ENCODE results near the gene LIMS1.

GRCh38 chr2:108490506-108491122 lies 43.7 kb upstream of the LIMS1 start:
- TF ChIP-seq CTCF (IDR thresholded peaks at IDR 0.05) (no peak), POLR2AphosphoS5 (IDR thresholded peaks at IDR 0.05; ENCODE audit: low read depth, low read length) (no peak), REST (IDR thresholded peaks at IDR 0.05; ENCODE audit: insufficient read depth in 1 of 2, low read depth in 2 of 2, low read length in 1 of 2) (no peak)
